ENCODE results near the gene RNF121. TPM values are rescaled to one million over a fixed set of nuclear protein-coding genes. Genes with fewer than 3 reads are reported as not detected.

RNF121 gene
- total and polyA plus RNA-seq, 2 of the 13 experiments (the other 11 are each of a cell fraction or from before 2014, with no cell fraction given): 28.6 to 44.3 TPM

DNA sequence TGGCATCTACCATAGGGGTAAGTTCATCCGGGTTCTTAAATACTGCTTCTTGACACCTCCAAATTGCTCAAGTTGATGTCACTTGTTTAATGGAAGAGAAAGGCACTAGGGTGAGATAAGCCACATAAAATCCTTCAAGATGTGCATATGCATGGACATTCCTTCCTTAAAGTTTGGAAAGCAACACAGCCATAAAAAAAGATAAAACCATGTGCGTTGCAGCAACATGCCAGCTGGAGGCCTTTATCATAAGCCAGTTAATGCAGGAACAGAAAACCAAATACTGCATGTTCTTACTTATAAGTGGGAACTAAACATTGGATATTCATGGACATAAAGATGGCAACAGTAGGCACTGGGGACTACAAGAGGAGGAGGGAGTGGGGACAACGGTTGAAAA is 61.9 kb downstream of the RNF121 start (continued):
- TF ChIP-seq, protein P1, sequence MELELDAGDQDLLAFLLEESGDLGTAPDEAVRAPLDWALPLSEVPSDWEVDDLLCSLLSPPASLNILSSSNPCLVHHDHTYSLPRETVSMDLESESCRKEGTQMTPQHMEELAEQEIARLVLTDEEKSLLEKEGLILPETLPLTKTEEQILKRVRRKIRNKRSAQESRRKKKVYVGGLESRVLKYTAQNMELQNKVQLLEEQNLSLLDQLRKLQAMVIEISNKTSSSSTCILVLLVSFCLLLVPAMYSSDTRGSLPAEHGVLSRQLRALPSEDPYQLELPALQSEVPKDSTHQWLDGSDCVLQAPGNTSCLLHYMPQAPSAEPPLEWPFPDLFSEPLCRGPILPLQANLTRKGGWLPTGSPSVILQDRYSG (CRISPR knock-in tag; IDR thresholded peaks at IDR 0.05): no peak

DNA sequence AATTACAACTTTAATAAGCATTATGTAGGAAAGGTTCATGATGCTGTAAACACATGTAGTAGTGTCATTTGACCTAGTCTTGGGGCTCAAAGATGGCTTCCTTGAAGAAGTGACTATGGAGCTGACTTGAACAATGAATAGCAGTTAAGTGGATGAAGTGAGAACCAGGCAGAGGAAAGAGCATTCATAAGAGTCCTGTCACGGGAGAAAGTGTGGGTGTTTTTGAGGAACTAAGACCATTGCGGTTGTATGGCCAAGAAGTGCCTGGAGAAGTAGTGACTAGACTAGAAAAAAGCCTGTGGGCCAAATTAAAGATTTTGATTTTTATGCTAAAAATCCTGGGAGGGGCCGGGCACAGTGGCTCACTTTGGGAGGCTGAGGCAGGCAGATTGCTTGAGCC is 62.6 kb downstream of the RNF121 start:
- H3K27ac ChIP-seq (ENCODE audit: extremely low read length, insufficient read depth, low read length): no peak overlapping the region
- H3K79me2 ChIP-seq (ENCODE audit: insufficient read depth, low read length): no peaks in the 10 kb centered on the region
- no peak overlapping the region for H2AFZ ChIP-seq (ENCODE audit: low read length)
- H3K9ac ChIP-seq (ENCODE audit: insufficient read depth, low read depth, low read length): no peak overlapping the region
- FAIRE-seq (no peak), DNase-seq (ENCODE audit: low spot score) (no peak), ATAC-seq (no peak)
- BruUV-seq (replicated peaks): no TSS peak
- ChIA-PET POLR2A (no interaction called here), CTCF (ENCODE audit: low intra/inter-chr PET ratio, low total read pairs) (no interaction called here)
- H3K4me1 ChIP-seq (ENCODE audit: insufficient read depth, low read length): no peaks in the 10 kb centered on the region
- intact Hi-C loops (cut with micrococcal nuclease; ENCODE audit: unreplicated experiment): no loop called here
- peaks cover 9 to 36% of the 10 kb centered on the region in 2 experiments for H3K36me3 ChIP-seq (replicated peaks in 1 of 2; ENCODE audit: control insufficient read depth in 1 of 2, insufficient read depth in 2 of 2, low read length in 2 of 2)
- H3K4me3 ChIP-seq (replicated peaks in 1 of 3; ENCODE audit: insufficient read depth in 1 of 3, low read depth in 2 of 3, low read length in 3 of 3): no peak overlapping the region
- in situ Hi-C loops (cut with HindIII; ENCODE audit: extremely low pct_ligation_motif_present, low pct_unique_long_range_greater_than_20kb): no loop called here
- H3K27me3 ChIP-seq (ENCODE audit: control insufficient read depth in 1 of 2, insufficient read depth in 2 of 2, low read length in 2 of 2): no peaks in the 10 kb centered on the region
- H3K4me2 ChIP-seq (ENCODE audit: low read depth, low read length): no peak overlapping the region
- H3K9me3 ChIP-seq (ENCODE audit: low read length): no peaks in the 10 kb centered on the region
- 96% methylated on average over 3 of the region's 3 CpGs for WGBS (ENCODE audit: low lambda C conversion rate)
- H4K20me1 ChIP-seq (ENCODE audit: insufficient read depth, low read length): no peaks in the 10 kb centered on the region
- no peak for TF ChIP-seq DMAP1 (CRISPR knock-in tag; IDR thresholded peaks at IDR 0.05)
- TF ChIP-seq HOXA7 (CRISPR knock-in tag; IDR thresholded peaks at IDR 0.05): no peak
- TF ChIP-seq, protein P2, sequence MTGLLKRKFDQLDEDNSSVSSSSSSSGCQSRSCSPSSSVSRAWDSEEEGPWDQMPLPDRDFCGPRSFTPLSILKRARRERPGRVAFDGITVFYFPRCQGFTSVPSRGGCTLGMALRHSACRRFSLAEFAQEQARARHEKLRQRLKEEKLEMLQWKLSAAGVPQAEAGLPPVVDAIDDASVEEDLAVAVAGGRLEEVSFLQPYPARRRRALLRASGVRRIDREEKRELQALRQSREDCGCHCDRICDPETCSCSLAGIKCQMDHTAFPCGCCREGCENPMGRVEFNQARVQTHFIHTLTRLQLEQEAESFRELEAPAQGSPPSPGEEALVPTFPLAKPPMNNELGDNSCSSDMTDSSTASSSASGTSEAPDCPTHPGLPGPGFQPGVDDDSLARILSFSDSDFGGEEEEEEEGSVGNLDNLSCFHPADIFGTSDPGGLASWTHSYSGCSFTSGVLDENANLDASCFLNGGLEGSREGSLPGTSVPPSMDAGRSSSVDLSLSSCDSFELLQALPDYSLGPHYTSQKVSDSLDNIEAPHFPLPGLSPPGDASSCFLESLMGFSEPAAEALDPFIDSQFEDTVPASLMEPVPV (CRISPR knock-in tag; IDR thresholded peaks at IDR 0.05): no peak
- TF ChIP-seq, protein P3, sequence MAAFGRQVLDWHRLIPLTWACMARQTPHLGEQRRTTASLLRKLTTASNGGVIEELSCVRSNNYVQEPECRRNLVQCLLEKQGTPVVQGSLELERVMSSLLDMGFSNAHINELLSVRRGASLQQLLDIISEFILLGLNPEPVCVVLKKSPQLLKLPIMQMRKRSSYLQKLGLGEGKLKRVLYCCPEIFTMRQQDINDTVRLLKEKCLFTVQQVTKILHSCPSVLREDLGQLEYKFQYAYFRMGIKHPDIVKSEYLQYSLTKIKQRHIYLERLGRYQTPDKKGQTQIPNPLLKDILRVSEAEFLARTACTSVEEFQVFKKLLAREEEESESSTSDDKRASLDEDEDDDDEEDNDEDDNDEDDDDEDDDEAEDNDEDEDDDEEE (CRISPR knock-in tag; IDR thresholded peaks at IDR 0.05): no peak
- TF ChIP-seq ZNF746 (CRISPR knock-in tag; IDR thresholded peaks at IDR 0.05): no peak
- no peak for TF ChIP-seq KAT7 (CRISPR knock-in tag; IDR thresholded peaks at IDR 0.05; ENCODE audit: borderline replicate concordance)
- TF ChIP-seq ZNF775 (CRISPR knock-in tag; IDR thresholded peaks at IDR 0.05; ENCODE audit: borderline replicate concordance): no peak
- no peak for TF ChIP-seq ATRX (CRISPR knock-in tag; IDR thresholded peaks at IDR 0.05; ENCODE audit: borderline replicate concordance)
- TF ChIP-seq, protein P4, sequence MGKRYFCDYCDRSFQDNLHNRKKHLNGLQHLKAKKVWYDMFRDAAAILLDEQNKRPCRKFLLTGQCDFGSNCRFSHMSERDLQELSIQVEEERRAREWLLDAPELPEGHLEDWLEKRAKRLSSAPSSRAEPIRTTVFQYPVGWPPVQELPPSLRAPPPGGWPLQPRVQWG (CRISPR knock-in tag; IDR thresholded peaks at IDR 0.05; ENCODE audit: borderline replicate concordance, low read depth): no peak
- no peak for TF ChIP-seq HOXA5 (CRISPR knock-in tag; IDR thresholded peaks at IDR 0.05)
- TF ChIP-seq BRCA1 (CRISPR knock-in tag; IDR thresholded peaks at IDR 0.05): no peak
- TF ChIP-seq, protein P5, sequence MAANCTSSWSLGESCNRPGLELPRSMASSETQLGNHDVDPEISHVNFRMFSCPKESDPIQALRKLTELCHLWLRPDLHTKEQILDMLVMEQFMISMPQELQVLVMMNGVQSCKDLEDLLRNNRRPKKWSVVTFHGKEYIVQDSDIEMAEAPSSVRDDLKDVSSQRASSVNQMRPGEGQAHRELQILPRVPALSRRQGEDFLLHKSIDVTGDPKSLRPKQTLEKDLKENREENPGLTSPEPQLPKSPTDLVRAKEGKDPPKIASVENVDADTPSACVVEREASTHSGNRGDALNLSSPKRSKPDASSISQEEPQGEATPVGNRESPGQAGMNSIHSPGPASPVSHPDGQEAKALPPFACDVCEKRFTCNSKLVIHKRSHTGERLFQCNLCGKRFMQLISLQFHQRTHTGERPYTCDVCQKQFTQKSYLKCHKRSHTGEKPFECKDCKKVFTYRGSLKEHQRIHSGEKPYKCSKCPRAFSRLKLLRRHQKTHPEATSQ (CRISPR knock-in tag; IDR thresholded peaks at IDR 0.05; ENCODE audit: borderline replicate concordance): no peak
- no peak for TF ChIP-seq RBM39 (IDR thresholded peaks at IDR 0.05; ENCODE audit: low read depth, low read length, poor library complexity, severe bottlenecking)
- TF ChIP-seq ZNF260 (CRISPR knock-in tag; IDR thresholded peaks at IDR 0.05; ENCODE audit: borderline replicate concordance, low read depth): no peak
- TF ChIP-seq, protein P6, sequence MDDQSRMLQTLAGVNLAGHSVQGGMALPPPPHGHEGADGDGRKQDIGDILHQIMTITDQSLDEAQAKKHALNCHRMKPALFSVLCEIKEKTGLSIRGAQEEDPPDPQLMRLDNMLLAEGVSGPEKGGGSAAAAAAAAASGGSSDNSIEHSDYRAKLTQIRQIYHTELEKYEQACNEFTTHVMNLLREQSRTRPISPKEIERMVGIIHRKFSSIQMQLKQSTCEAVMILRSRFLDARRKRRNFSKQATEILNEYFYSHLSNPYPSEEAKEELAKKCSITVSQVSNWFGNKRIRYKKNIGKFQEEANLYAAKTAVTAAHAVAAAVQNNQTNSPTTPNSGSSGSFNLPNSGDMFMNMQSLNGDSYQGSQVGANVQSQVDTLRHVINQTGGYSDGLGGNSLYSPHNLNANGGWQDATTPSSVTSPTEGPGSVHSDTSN (CRISPR knock-in tag; IDR thresholded peaks at IDR 0.05; ENCODE audit: borderline replicate concordance): no peak

Measured in HepG2 (cell line).